Endothelial cell of umbilical vein (primary cell): ENCODE results near the gene CSTF3. TPM values are rescaled to one million over a fixed set of nuclear protein-coding genes. Genes with fewer than 3 reads are reported as not detected.

ENCODE experiments used
- BruUV-seq: library from RNA; stranded (reverse); fragments of 400-500 nt; replicated peaks from 2 replicates; lab custom pipeline; 2021; lab: Mats Ljungman, UMichigan
- CTCF ChIA-PET: fragments of 300-600, 350-600 bp; sonication (Branson Sonifier 250); formaldehyde crosslinking; loops from one replicate; lab custom pipeline; 2021; ENCODE audit warnings: antibody characterized with exemption, inconsistent platforms; lab: Charles Lee
- POLR2A ChIA-PET: fragments of 300-600, 350-600 bp; sonication (Branson Sonifier 250); formaldehyde crosslinking; loops from one replicate; lab custom pipeline; 2021; ENCODE audit warnings: antibody characterized with exemption, inconsistent platforms; lab: Charles Lee
- DNase-seq: peaks from one replicate; pipeline ENCODE4 v3.0.0-alpha.2; 2011; ENCODE audit warnings: low read depth, low spot score
- FAIRE-seq: peaks from 2 replicates; lab custom pipeline; 2011; peaks lifted over from hg19 to GRCh38; lab: Jason Lieb, UNC
- H2AFZ ChIP-seq: 2 replicates; pipeline ENCODE4 v1.6.0; 2012; ENCODE audit warnings: low read depth, low read length, control low read depth, inconsistent platforms
- H3K27ac ChIP-seq: 2 replicates; pipeline ENCODE4 v1.5.1; 2011; ENCODE audit warnings: low read depth, mild to moderate bottlenecking, control low read depth, low read length, moderate library complexity; ENCODE audit not compliant: insufficient read depth
- H3K27me3 ChIP-seq, 2 experiments: 2 replicates each; pipeline versions ENCODE4 v1.6.0 to v1.6.1; 2011; ENCODE audit warnings: low read length in 2 of 2, mixed read lengths in 1 of 2; ENCODE audit not compliant: control insufficient read depth in 2 of 2, insufficient read depth in 2 of 2
- H3K36me3 ChIP-seq, 2 experiments: 2 replicates in 1 of 2; 3 replicates in 1 of 2; pipeline ENCODE4 v1.5.1; 2011; ENCODE audit warnings: low read length in 2 of 2, mild to moderate bottlenecking in 1 of 2, moderate library complexity in 1 of 2; ENCODE audit not compliant: control insufficient read depth in 2 of 2, insufficient read depth in 2 of 2; ENCODE audit errors: extremely low read depth in 1 of 2
- H3K4me1 ChIP-seq: 3 replicates; pipeline ENCODE4 v1.5.1; 2011; ENCODE audit warnings: mild to moderate bottlenecking, low read length; ENCODE audit not compliant: control insufficient read depth, insufficient read depth; ENCODE audit errors: extremely low read depth
- H3K4me2 ChIP-seq: 2 replicates; pipeline ENCODE4 v1.6.1; 2011; ENCODE audit warnings: low read length, control low read depth, mixed read lengths; ENCODE audit not compliant: insufficient read depth
- H3K4me3 ChIP-seq, 3 experiments: fragments of 200-600 bp in 1 of 3; sonication (generic), shearing (Covaris generic) in 1 of 3; replicated peaks in 1 of 3; 2 replicates each; pipeline ENCODE4 v1.5.1; 2011 to 2016; ENCODE audit warnings: control low read depth in 3 of 3, low read length in 3 of 3, mild to moderate bottlenecking in 2 of 3, inconsistent platforms in 1 of 3, low read depth in 1 of 3, moderate library complexity in 1 of 3; ENCODE audit not compliant: insufficient read depth in 1 of 3
- H3K79me2 ChIP-seq: 2 replicates; pipeline ENCODE4 v1.6.0; 2012; ENCODE audit warnings: low read length, inconsistent platforms; ENCODE audit not compliant: control insufficient read depth, insufficient read depth
- H3K9ac ChIP-seq: replicated peaks from 2 replicates; pipeline ENCODE3; 2011; ENCODE audit warnings: low read length, control low read depth; ENCODE audit not compliant: insufficient read depth; ENCODE audit errors: extremely low read depth
- H3K9me1 ChIP-seq: replicated peaks from 3 replicates; pipeline ENCODE4 v1.6.0; 2011; ENCODE audit warnings: mild to moderate bottlenecking, low read length; ENCODE audit not compliant: control insufficient read depth, insufficient read depth; ENCODE audit errors: extremely low read depth
- H3K9me3 ChIP-seq: replicated peaks from 2 replicates; pipeline ENCODE4 v1.5.1; 2012; ENCODE audit warnings: low read length, inconsistent platforms; ENCODE audit not compliant: control insufficient read depth, insufficient read depth
- H4K20me1 ChIP-seq: replicated peaks from 2 replicates; pipeline ENCODE3; 2011; ENCODE audit warnings: mild to moderate bottlenecking, low read length; ENCODE audit not compliant: control insufficient read depth, insufficient read depth; ENCODE audit errors: extremely low read depth
- EZH2 ChIP-seq: IDR thresholded peaks from 2 replicates; pipeline ENCODE4 v1.6.1; 2012; ENCODE audit warnings: borderline replicate concordance, low read depth, mild to moderate bottlenecking, moderate library complexity, low read length, inconsistent platforms; ENCODE audit not compliant: severe bottlenecking
- FOS ChIP-seq: IDR thresholded peaks from 2 replicates; pipeline ENCODE4 v1.6.1; 2011; ENCODE audit warnings: mild to moderate bottlenecking, low read length, moderate library complexity, borderline replicate concordance; ENCODE audit not compliant: insufficient read depth
- GATA2 ChIP-seq: IDR thresholded peaks from 2 replicates; pipeline ENCODE4 v1.7.0; 2011; ENCODE audit warnings: low read depth, mild to moderate bottlenecking, moderate library complexity, mixed read lengths, low read length; ENCODE audit not compliant: insufficient read length, insufficient read depth
- JUN ChIP-seq: IDR thresholded peaks from 2 replicates; pipeline ENCODE4 v1.6.1; 2011; ENCODE audit warnings: borderline replicate concordance, low read depth; ENCODE audit not compliant: insufficient read length, insufficient read depth
- MYC ChIP-seq: IDR thresholded peaks from one replicate; pipeline ENCODE4 v1.6.1; 2011; ENCODE audit warnings: mild to moderate bottlenecking, low read depth, low read length
- POLR2A ChIP-seq: IDR thresholded peaks from 2 replicates; pipeline ENCODE4 v1.6.1; 2012; ENCODE audit warnings: low read depth, mild to moderate bottlenecking, control low read depth, low read length
- POLR2AphosphoS5 ChIP-seq: IDR thresholded peaks from 2 replicates; pipeline ENCODE4 v1.6.1; 2012; ENCODE audit warnings: low read depth, mild to moderate bottlenecking, control low read depth, low read length, moderate library complexity; ENCODE audit not compliant: insufficient read depth
- dilution Hi-C: fragments of 300-500 bp; cut with MboI; formaldehyde crosslinking; loops from one replicate; pipeline ENCODE4 v1.15.0; 2019; ENCODE audit warnings: low sequenced_read_pairs; ENCODE audit not compliant: extremely low pct_ligation_motif_present
- intact Hi-C: fragments of 100-400 bp; cut with micrococcal nuclease; formaldehyde crosslinking; loops from one replicate; pipeline ENCODE4 v1.10.0; 2022
- polyA plus RNA-seq, 4 experiments: library from polyadenylated mRNA; depleted of rRNA in 3 of 4; stranded (reverse) in 3 of 4; unstranded in 1 of 4; fragments of >200 nt; gene quantifications; 2 replicates each; pipeline versions ENCODE4 v1.2.1 to v1.2.3, GENCODE V29; 2011 to 2012; ENCODE audit warnings: missing spikeins in 1 of 4
- total RNA-seq: library from RNA; stranded (reverse); gene quantifications from 2 replicates; pipeline ENCODE4 v1.2.3, GENCODE V29; 2021
- TF ChIP-seq, protein P1 (sequence below), 2 donors: IDR thresholded peaks; 1 replicate in 1 of 2; 2 replicates in 1 of 2; pipeline ENCODE4 v1.5.1; 2011; ENCODE audit warnings: low read length in 2 of 2, mild to moderate bottlenecking in 2 of 2, moderate library complexity in 2 of 2, control low read depth in 1 of 2, inconsistent platforms in 1 of 2, low read depth in 1 of 2; ENCODE audit not compliant: insufficient read depth in 1 of 2; ENCODE audit errors: extremely low read depth in 1 of 2
- TF ChIP-seq, protein P2 (sequence below): IDR thresholded peaks from 2 replicates; pipeline ENCODE4 v1.6.1; 2011; ENCODE audit not compliant: insufficient read depth, insufficient read length

The CSTF3 gene
- total and polyA plus RNA-seq, 2 donors (not counting 3 experiments of a cell fraction or from before 2014, with no cell fraction given): 18.3 to 46.6 TPM

DNA sequence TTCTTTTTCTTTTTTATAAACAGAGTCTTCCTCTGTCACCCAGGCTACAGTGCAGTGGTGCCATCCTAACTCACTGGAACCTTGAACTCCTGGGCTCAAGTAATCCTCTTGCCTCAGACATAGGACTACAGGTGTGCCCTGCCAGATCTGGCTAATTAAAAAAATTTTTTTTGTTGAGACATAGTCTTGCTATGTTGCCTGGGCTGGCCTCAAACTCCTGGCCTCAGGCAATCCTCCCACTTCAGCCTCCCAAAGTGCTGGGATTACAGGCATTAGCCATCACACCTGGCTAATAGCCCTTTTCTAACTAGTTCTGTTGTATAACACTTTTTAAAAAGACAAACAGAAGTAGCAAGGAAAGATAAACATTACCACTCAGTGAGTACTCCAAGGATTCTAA is 57.4 kb downstream of the CSTF3 start:
- Histone ChIP-seq H3K9me3 (no peaks in the 10 kb centered on the region), H3K4me3 (no peak overlapping the region), H2AFZ (no peak overlapping the region), H3K27me3 (no peaks in the 10 kb centered on the region), H3K36me3 (peaks cover 2 to 8% of the 10 kb centered on the region in 2 experiments), H3K27ac (no peak overlapping the region), H3K9me1 (no peaks in the 10 kb centered on the region), H4K20me1 (no peaks in the 10 kb centered on the region), H3K4me2 (no peak overlapping the region), H3K79me2 (no peaks in the 10 kb centered on the region), H3K9ac (no peak overlapping the region), H3K4me1 (no peaks in the 10 kb centered on the region)
- DNase-seq (no peak), FAIRE-seq (no peak)
- ChIA-PET CTCF (no interaction called here), POLR2A (no interaction called here)
- dilution Hi-C loops: no loop called here
- intact Hi-C loops: no loop called here
- TF ChIP-seq GATA2: no peak
- TF ChIP-seq, protein P1, sequence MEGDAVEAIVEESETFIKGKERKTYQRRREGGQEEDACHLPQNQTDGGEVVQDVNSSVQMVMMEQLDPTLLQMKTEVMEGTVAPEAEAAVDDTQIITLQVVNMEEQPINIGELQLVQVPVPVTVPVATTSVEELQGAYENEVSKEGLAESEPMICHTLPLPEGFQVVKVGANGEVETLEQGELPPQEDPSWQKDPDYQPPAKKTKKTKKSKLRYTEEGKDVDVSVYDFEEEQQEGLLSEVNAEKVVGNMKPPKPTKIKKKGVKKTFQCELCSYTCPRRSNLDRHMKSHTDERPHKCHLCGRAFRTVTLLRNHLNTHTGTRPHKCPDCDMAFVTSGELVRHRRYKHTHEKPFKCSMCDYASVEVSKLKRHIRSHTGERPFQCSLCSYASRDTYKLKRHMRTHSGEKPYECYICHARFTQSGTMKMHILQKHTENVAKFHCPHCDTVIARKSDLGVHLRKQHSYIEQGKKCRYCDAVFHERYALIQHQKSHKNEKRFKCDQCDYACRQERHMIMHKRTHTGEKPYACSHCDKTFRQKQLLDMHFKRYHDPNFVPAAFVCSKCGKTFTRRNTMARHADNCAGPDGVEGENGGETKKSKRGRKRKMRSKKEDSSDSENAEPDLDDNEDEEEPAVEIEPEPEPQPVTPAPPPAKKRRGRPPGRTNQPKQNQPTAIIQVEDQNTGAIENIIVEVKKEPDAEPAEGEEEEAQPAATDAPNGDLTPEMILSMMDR (IDR thresholded peaks at IDR 0.05; ENCODE audit: extremely low read depth in 1 of 2, insufficient read depth in 1 of 2, low read depth in 1 of 2, low read length in 2 of 2): no peak
- no peak for TF ChIP-seq POLR2AphosphoS5
- no peak for TF ChIP-seq JUN
- no peak for TF ChIP-seq FOS
- no peak for TF ChIP-seq POLR2A
- no TSS peak for BruUV-seq

DNA sequence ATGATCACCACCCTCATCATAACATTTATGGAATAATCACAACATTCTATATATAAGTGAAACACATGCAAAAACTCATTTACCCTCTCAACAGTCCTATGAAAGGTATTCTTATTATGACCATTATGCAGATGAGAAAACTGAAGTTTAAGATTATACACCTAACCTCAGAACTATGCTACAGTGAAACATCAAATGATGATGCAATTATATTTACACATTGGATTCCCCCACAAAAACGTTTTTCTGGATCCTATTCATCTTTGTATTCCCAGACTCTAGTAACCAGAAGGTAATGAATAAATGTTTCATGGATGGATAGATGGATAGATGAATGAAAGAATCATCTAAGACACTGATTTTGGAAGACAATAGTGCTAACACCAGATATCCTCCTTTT is 67.1 kb downstream of the CSTF3 start:
- ChIA-PET CTCF (no interaction called here), POLR2A (no interaction called here)
- H3K27me3 ChIP-seq: no peaks in the 10 kb centered on the region
- H3K9me3 ChIP-seq: no peaks in the 10 kb centered on the region
- H3K79me2 ChIP-seq: no peaks in the 10 kb centered on the region
- dilution Hi-C loops: no loop called here
- BruUV-seq: no TSS peak
- H3K27ac ChIP-seq: no peak overlapping the region
- no peak overlapping the region for H2AFZ ChIP-seq
- no peak for DNase-seq
- no peak overlapping the region for H3K4me2 ChIP-seq
- no peaks in the 10 kb centered on the region for H3K9me1 ChIP-seq
- no peak overlapping the region for H3K4me3 ChIP-seq
- FAIRE-seq: no peak
- H3K36me3 ChIP-seq: peaks cover 4 to 6% of the 10 kb centered on the region in 2 experiments
- TF ChIP-seq, protein P2, sequence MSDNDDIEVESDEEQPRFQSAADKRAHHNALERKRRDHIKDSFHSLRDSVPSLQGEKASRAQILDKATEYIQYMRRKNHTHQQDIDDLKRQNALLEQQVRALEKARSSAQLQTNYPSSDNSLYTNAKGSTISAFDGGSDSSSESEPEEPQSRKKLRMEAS: no peak
- no peak for TF ChIP-seq POLR2AphosphoS5
- TF ChIP-seq JUN: no peak
- TF ChIP-seq POLR2A: no peak
- no peak for TF ChIP-seq GATA2
- TF ChIP-seq FOS: no peak
- TF ChIP-seq MYC: no peak
- TF ChIP-seq, protein P1 (IDR thresholded peaks at IDR 0.05; ENCODE audit: extremely low read depth in 1 of 2, insufficient read depth in 1 of 2, low read depth in 1 of 2, low read length in 2 of 2): no peak
- no peak for TF ChIP-seq EZH2
- intact Hi-C loops: no loop called here
- no peak overlapping the region for H3K9ac ChIP-seq
- no peaks in the 10 kb centered on the region for H4K20me1 ChIP-seq
- H3K4me1 ChIP-seq: no peaks in the 10 kb centered on the region
